ENCODE results near the gene SSB.
A peak's percentile ranks its signal among the peaks of the same experiment; 100 is the strongest.
"Not testable (repeated sequence)": the region's sequence is repeated elsewhere in the genome, so short reads cannot be mapped to it uniquely, and the experiment has no call there.

The SSB gene

DNA sequence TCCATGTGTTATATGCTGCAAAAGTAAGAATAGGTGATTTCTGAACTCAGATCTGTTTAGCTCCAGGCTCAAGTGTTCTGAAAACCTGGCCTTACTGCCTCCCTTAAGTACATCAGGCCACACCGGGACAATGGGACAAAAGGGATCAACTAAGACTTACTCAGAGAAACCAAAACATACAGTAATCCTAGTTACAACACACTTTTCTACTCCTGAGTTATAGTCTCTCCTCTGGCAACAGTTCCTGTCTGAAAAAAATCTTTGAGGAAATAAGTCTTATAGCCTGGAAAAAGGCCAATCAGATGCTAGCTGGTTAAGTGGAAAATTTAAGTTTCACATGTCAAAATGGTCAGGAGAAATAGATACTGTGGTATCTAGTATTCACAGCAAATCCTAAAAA lies 20.4 kb downstream of the SSB start:
- H3K27ac ChIP-seq, result no peak overlapping the region
- H3K36me3 ChIP-seq, result peaks cover 48 to 72% (median 61%) of the 10 kb centered on the region in 11 experiments
- H4K20me1 ChIP-seq, result peaks cover 0 to 9% (median 4%) of the 10 kb centered on the region in 11 experiments; a peak in 8 of 22 replicates

DNA sequence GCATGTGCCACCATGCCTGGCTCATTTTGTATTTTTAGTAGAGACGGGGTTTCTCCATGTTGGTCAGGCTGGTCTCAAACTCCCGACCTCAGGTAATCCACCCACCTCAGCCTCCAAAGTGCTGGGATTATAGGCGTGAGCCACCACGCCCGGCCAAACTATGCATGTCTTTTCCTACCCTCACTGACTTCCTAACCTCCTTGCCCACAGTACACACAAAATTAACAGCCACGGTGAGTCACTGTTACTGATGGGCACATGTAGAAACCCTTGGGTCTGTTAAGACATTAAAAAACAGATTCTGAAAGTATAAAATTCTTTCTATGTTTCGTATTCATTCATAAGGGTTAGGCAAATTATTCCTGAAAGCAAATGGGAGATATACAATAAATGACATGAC lies 21.4 kb downstream of the SSB start:
- peaks cover 17 to 45% (median 28%) of the 10 kb centered on the region in 10 experiments for H3K4me1 ChIP-seq
- not testable (repeated sequence) for H3K9ac ChIP-seq, H4K20me1 ChIP-seq, H3K4me2 ChIP-seq, H3K4me3 ChIP-seq, H3K27ac ChIP-seq, H3K27me3 ChIP-seq
- peaks cover 38 to 62% (median 51%) of the 10 kb centered on the region in 11 experiments for H3K36me3 ChIP-seq
- H3K9me3 ChIP-seq (replicated peaks in 1 of 11), result peaks cover 14 to 19% (median 16%) of the 10 kb centered on the region in 11 experiments; a peak in 20 of 22 replicates

More for the DNA sequence above, 20.4 kb downstream of the SSB start:
- Histone ChIP-seq H3K9me3 (replicated peaks in 1 of 11) (peaks cover 14 to 19% (median 16%) of the 10 kb centered on the region in 11 experiments; a peak in 20 of 22 replicates), H3K4me3 (no peak overlapping the region), H3K4me2 (no peak overlapping the region), H3K27me3 (no peaks in the 10 kb centered on the region), H3K4me1 (peaks cover 14 to 42% (median 26%) of the 10 kb centered on the region in 10 experiments), H3K9ac (peak overlapping the region in 2 of 11 experiments; percentile 23 to 48; a peak in 4 of 22 replicates)
- TF ChIP-seq Cebpa-rat (IDR thresholded peaks at IDR 0.05), result no peak

DNA sequence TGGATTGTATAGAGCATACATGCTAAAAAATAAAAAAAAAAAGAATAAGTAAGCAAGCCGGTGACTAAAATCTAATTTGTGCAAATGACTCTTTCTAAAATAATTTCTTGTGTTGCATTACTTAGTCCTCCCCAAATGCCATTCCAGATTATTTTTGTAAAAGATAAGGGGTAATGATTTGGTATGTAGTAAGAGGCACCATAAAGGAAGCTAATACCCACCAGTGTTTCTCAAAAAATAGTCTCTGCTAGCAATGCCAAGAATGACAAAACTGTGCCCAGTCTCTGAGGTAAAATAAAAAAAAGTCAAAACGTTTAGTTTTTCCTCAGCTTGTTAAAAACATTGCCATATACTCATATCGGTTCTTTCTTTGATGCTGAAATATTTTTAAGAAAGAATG lies 23.4 kb downstream of the SSB start:
- Histone ChIP-seq H3K4me3 (no peak overlapping the region), H3K4me1 (peaks cover 20 to 49% (median 31%) of the 10 kb centered on the region in 10 experiments), H3K4me2 (peak overlapping the region in 3 of 11 experiments; percentile 14 to 90 (median 82); a peak in 3 of 22 replicates), H3K9me3 (replicated peaks in 1 of 11) (peaks cover 3 to 4% (median 4%) of the 10 kb centered on the region in 11 experiments; a peak in 14 of 22 replicates), H3K27me3 (no peaks in the 10 kb centered on the region), H3K27ac (no peak overlapping the region), H4K20me1 (peaks cover 0 to 9% (median 0%) of the 10 kb centered on the region in 11 experiments; a peak in 7 of 22 replicates), H3K9ac (peak overlapping the region in 1 of 11 experiments; percentile 84; a peak in 1 of 22 replicates), H3K36me3 (peaks cover 19 to 43% (median 32%) of the 10 kb centered on the region in 11 experiments; a peak in 21 of 22 replicates)
- no peak for TF ChIP-seq Cebpa-rat (IDR thresholded peaks at IDR 0.05)

DNA sequence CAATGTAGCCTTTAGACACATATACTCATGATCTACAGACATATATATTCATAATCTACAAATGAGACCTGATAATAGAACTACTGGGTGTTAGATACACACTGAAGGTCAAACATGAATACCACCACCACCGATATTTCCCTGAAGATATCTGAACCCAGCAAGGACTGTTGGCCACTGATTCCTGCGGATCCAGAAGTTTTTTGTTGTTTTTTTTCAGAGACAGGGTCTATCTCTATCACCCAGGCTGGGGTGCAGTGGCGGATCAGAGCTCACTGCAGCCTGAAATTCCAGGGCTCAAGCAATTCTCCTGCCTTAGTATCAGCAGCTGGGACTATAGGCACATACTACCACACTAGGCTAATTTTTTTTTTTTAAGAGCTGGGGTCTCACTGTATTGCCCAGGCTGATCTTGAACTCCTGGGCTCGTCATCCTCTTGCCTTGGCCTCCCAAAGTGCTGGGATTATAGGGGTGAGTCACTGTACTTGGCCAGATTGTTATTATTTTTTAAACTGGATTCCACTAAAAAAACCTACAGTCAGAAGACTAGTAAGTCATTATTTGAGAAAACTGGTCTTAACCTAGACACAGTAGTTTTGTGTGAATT lies 24.2 kb downstream of the SSB start:
- Histone ChIP-seq H3K9me3 (replicated peaks in 1 of 11) (no peaks in the 10 kb centered on the region), H3K9ac (peak overlapping the region in 5 of 11 experiments; percentile 11 to 84 (median 20); a peak in 9 of 22 replicates), H3K4me2 (peak overlapping the region; percentile 81 to 98 (median 87)), H3K27me3 (no peaks in the 10 kb centered on the region), H3K4me1 (peaks cover 20 to 49% (median 31%) of the 10 kb centered on the region in 10 experiments), H3K36me3 (peaks cover 13 to 34% (median 24%) of the 10 kb centered on the region in 11 experiments; a peak in 21 of 22 replicates), H3K27ac (no peak overlapping the region), H3K4me3 (0 out of 20 replicates have a peak overlapping the region, but pooled peaks of 1 of the 10 experiments have one; percentile 6), H4K20me1 (peaks cover 0 to 10% (median 6%) of the 10 kb centered on the region in 11 experiments; a peak in 17 of 22 replicates)
- TF ChIP-seq Cebpa-rat (IDR thresholded peaks at IDR 0.05), result no peak

DNA sequence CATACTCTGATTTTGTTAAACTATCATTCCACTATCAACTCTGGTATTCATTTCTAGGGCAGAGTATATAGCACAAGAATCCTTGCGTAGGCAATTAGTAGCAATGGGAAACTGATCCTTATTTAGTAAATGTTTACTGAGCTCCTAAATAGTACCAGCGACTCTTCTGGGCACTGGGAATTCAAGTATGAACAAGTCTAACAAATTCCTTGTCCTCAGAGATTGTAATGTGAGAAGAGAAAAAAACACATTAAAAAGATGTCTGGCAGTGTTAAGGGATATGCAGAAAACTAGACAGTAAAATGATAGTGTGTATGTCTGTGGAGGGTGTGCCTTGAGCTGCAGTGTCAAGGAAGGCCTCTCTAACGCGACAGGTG lies 25.3 kb downstream of the SSB start:
- Histone ChIP-seq H3K36me3 (peaks cover 8 to 23% (median 17%) of the 10 kb centered on the region in 11 experiments; a peak in 19 of 22 replicates), H3K27ac (peak overlapping the region; percentile 60 to 88 (median 76); a peak in 18 of 22 replicates), H3K4me1 (peaks cover 28 to 53% (median 36%) of the 10 kb centered on the region in 10 experiments), H3K4me3 (peak overlapping the region; percentile 65 to 89 (median 79)), H3K9ac (peak overlapping the region; percentile 76 to 89 (median 84)), H3K4me2 (peak overlapping the region; percentile 81 to 98 (median 87)), H4K20me1 (peaks cover 8 to 21% (median 15%) of the 10 kb centered on the region in 11 experiments; a peak in 20 of 22 replicates), H3K27me3 (no peaks in the 10 kb centered on the region), H3K9me3 (replicated peaks in 1 of 11) (no peaks in the 10 kb centered on the region)
- TF ChIP-seq Cebpa-rat (IDR thresholded peaks at IDR 0.05), result no peak

DNA sequence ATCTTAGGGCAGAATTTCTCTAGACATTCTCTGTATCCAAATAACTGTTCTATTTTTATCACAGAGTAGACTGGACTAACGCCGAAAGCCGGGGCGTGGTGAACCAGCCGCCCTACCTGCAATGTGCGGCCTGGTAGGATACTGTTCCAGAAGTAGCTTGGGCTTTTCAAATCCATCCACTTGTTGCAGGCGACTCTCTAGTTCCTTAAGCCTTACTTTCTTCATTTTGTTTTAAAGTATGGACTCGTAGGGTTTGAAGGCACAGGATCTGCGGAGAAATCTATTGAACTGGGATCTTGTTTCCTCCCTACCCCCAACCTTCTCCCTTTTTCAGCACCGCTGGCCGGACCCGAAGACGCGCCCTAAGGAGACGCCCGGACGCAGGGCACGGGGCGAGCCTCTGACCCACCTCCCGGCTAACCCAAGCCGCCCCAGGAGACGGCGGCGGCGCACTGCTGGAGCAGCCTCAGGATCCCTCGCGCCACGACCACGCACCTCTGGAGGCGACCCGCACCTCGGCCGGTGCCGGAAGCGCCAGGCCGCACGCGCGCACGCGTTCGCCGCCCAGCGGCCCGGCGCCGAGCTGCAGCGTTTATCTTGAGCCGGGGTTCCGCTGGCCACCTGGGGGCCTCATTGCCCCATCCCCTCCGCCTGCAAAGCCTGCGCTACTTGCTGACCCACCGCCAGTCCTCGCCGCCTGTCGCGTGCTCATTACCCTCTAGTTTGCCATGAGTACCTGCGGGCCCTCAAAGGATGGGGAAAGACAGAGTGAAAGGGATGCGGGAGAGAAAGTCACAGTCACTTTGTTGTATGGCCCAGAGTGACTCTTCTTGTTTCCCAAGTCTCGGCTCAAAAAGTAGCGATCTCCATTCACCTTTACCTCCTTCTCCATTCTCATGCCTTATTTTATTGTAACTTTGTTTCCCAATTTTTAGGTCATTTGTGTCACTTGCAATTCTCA lies 26.0 kb downstream of the SSB start, which contains the start of gene METTL5:
Gene METTL5, minus strand, starts transcription at position 533 of the 961 bp plus-strand sequence. Its CDS starts 308 bp downstream, at position 225.
- Histone ChIP-seq H3K4me1 (peaks cover 34 to 60% (median 41%) of the 10 kb centered on the region in 10 experiments), H4K20me1 (peaks cover 13 to 28% (median 21%) of the 10 kb centered on the region in 11 experiments; a peak in 20 of 22 replicates), H3K4me2 (peak within 1 kb of the TSS; percentile 81 to 98 (median 87)), H3K4me3 (peak within 1 kb of the TSS; percentile 65 to 89 (median 79)), H3K36me3 (peaks cover 8 to 22% (median 17%) of the 10 kb centered on the region in 11 experiments; a peak in 19 of 22 replicates), H3K27ac (peak within 1 kb of the TSS; percentile 60 to 88 (median 76); a peak in 21 of 22 replicates), H3K9ac (peak within 1 kb of the TSS; percentile 76 to 89 (median 84)), H3K9me3 (replicated peaks in 1 of 11) (no peaks in the 10 kb centered on the region), H3K27me3 (no peaks in the 10 kb centered on the region)
- TF ChIP-seq Cebpa-rat (IDR thresholded peaks at IDR 0.05), result no peak

DNA sequence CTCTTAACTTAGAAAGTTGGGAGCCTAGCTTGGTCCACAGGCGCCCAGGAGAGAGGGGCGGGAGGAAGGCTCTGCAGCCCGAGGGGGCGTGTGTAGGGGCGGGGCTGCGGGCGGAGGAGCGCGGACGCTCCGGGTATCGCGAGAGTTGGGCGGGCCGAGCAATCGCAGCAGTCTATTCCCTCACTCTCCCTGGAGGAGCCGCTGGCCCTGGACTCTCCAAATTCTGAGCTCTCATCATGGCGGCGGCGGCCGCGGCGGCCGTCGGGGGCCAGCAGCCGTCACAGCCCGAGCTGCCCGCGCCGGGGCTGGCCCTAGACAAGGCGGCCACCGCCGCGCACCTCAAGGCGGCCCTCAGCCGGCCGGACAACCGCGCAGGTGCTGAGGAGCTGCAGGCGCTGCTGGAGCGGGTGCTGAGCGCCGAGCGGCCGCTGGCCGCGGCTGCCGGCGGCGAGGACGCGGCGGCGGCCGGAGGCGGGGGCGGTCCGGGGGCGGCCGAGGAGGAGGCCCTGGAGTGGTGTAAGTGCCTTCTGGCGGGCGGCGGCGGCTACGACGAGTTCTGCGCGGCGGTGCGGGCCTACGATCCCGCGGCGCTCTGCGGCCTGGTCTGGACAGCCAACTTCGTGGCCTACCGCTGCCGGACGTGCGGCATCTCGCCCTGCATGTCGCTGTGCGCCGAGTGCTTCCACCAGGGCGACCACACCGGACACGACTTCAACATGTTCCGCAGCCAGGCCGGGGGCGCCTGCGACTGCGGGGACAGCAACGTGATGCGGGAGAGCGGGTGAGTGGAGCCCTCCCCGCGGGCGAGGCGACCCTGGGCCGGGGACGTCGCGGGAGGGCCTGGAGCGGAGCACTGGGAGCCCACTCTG lies 28.8 kb downstream of the SSB start, which contains the start of gene UBR3:
Gene UBR3, plus strand, starts transcription at position 183 of the 869 bp plus-strand sequence. Its CDS starts 54 bp downstream, at position 237.
- Histone ChIP-seq H3K36me3 (peaks cover 0 to 18% (median 8%) of the 10 kb centered on the region in 11 experiments; a peak in 8 of 22 replicates), H3K4me3 (peak within 1 kb of the TSS; percentile 82 to 100 (median 98)), H3K9me3 (replicated peaks in 1 of 11) (no peaks in the 10 kb centered on the region), H3K27ac (peak within 1 kb of the TSS; percentile 81 to 93 (median 89)), H4K20me1 (peaks cover 15 to 55% (median 38%) of the 10 kb centered on the region in 11 experiments; a peak in 20 of 22 replicates), H3K4me2 (peak within 1 kb of the TSS; percentile 72 to 97 (median 88)), H3K4me1 (peaks cover 32 to 48% (median 40%) of the 10 kb centered on the region in 10 experiments), H3K27me3 (no peaks in the 10 kb centered on the region), H3K9ac (peak within 1 kb of the TSS; percentile 88 to 98 (median 95))
- no peak for TF ChIP-seq Cebpa-rat (IDR thresholded peaks at IDR 0.05)

Measured in BLaER1 treated with 17β-estradiol and CSF1 and Interleukin-3, amounts not matched to agents 10 nM and 100 nM (cell line).